ENCODE measurements around the gene TERC.

The TERC gene

DNA sequence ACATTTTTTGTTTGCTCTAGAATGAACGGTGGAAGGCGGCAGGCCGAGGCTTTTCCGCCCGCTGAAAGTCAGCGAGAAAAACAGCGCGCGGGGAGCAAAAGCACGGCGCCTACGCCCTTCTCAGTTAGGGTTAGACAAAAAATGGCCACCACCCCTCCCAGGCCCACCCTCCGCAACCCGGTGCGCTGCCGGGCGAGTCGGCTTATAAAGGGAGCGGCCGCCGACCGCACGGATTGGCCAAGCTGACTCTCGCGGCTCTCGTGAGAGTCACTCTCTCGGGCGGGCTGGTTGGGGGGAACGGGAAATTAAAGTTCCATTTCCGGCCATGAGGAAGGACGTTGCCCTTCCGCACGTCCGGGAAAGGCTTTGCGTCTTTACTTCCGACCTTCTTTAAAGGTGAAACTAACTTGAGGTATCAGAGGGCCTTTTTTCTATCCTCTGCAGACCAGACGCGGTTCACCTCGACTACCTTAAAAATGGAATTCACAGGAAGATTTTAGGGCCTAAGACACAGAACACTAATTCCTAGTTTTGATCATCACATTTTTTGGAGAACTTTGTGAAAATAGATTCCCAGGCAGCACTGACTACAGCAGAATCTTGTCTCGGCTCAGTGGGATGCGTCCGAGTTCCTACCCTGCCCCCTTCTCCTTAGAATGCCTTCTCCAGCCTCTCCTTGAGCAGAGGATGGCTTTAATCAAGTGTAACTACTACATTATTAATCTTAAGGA, at the start of gene TERC:
Gene TERC (minus strand): TSS at position 179 of the 731 bp plus-strand sequence.
- peak; percentile 90 for DNase-seq

DNA sequence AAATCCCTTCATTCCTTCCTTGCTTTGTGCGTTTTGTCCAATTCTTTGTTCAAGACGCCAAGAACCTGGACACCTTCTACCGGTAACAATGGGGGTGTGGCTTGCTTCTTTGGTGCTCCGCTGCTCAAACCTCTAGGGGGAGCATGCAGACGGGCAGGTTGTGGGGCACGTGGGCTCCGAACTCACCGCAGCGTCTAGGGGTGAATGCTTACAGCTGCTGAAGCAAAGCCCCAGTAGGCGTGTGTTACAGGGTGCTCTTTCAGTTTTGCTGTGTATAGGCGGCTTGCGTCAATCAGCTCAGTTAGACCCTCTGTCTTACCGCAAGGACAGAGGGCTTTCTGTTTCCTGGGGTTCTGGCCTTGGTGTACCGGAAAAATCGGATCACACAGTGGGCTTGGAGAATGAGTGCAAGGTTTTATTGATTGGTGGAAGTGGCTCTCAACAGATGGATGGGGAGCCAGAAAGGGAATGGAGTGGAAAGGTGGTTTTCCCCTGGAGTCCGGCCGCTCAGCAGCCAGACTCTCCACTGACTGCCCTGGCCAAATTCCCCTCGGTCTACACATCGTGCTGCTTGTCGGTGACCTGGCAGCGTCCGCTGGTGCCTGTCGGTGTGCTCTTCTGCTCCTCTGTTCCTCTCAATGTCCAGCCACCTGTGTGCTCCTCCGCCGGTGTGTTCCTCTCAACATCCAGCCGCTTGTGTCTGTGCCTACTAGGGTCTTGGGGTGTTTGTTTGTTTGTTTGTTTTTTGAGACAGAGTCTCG, 49.1 kb upstream of the TERC start:
- no peak for DNase-seq

DNA sequence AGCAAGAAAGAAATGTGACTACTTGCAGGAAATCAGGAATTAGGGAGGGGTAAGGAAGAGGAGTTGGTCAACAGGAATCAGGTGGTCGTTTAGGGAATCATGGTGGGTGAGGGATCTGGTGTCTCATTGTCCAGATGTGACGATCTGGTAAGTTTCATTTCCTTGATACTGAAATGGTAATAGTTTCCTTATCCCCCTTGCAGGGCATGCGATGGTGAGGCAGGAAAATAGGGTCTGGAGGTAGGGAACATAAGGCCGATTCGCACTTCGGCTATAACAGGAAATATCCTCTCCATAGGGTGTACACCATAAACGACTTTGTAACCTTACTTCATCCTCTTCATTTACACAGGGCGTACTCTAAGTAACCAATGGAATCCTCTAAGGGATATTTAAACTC, 48.4 kb upstream of the TERC start:
- DNase-seq, result no peak

DNA sequence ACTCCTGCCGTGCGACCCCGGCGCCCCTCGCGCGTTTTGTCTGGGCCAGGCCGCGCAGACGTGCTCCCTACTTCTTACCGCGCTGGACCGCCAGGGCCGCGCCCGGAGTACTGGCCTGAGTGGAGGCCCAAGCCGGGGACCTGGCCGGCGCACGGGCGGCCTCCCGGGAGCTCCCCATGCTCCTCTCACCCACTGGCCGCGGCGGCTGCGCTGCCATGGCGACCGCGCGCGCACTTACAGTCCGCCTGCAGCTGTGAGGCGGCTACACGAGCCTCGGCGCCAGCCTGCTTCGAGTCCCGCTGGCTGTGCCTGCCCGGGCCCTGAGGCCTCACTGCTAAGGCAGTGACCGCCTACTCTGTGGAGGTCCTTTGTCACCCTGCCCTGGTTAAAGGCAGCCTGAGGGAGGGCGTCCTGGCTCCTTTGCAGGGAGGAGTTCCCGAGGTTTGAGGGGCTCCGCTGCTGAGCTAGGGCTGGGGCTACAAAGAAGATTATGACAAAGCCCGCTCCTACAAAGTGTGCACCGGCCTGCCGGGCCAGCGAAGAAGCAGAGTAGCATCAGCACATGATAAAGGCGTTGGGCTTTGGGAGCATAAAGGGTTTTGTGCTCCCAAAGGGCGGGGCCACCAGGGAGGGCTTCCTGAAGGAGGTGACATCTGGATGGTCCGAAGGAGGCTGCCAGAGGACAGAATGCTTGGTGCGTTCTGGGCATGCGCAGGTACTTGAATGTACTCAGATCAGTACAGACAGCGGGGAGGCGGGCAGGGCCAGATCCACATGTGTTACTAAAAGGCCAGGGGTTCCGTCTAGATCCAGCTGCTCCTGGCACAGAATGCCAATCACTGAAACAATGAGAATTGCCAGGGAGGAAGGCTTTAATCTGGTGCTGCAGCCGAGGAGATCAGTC, 47.7 kb upstream of the TERC start, which contains the start of the genes LRRC34 and LRRIQ4:
Gene LRRC34 (minus strand): TSS at position 573 of the 904 bp plus-strand sequence. CDS start 356 bp downstream, at position 217.
Gene LRRIQ4 (plus strand): TSS at position 539 of the 904 bp plus-strand sequence. CDS start 9,052 bp downstream, outside the sequence.
- DNase-seq, result peak; percentile 52

DNA sequence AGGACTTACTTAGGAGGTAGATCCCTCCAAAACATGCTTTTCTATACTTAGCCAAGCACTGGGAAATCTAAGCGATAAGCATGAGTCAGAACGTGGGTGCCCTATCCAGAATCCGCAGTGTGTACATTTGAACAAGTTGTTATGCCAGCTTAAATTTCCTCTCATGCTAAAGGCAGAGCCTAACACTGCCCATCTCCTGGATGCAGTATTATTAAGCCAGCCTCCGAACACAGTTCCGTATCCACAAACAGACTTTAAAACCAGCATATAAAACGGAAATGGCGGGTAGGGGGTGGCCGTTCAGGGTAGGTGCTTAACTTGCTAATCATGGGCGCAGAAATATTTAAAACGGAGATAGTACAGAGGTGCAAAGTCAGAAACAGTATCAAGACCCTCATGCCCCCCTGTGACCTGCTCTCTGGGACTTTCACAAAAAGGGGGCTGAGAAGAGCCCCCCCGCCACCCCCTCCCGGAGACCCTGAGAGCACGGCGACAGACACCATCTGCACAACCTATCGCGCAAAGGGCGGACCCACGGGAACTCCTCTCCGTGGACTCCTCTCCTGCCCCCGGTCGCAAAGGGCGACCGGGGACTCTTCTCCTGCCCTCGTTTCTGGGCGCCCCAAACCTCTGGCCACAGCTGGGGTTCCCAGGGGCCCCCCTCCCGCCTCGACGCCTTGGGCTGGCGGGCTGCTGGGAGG, 46.9 kb upstream of the TERC start:
- DNase-seq, result no peak

DNA sequence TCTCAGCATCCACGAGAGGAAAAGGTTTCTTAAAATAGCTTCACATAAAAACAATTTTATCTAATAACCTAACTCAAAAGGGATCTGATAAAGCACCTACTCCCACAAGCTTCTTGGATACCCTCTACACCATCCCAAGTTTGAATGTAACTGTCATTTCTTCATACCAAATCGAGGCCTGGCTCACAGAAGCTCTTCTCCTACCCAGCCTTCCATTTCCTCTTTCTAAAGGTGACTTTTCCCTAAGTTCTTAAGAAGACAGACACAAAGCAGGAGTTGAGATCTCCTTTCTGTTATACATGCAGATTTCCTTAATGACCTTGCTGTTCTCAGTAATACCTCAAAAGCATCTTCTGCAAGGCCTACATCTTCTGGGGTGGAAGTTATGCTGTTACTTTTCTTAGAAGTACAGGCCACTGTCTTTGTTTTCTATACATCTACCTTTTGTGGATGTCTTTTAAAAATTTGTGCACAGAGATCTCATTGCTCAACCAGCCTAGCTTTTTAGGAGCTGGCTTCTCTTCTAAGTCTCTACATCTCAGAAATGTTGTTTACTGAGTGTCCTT, 44.5 kb upstream of the TERC start:
- no peak for DNase-seq

DNA sequence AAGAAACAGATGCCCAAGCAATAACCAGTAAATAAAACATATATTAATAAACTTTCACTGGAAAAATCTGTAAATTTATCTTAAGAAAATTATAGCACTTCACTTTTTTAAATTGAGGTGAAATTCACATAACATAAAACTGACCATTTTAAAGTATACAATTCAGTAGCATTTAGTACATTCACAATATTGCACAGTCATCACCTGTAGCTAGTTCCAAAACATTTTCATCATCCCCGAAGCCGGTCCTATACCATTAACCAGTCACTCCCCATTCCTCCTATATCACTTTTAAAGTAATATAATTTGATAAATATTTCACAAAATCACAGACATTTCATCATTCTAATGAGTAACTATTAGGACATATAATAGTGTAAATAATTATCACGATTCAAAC, 39.8 kb upstream of the TERC start:
- DNase-seq, result no peak

DNA sequence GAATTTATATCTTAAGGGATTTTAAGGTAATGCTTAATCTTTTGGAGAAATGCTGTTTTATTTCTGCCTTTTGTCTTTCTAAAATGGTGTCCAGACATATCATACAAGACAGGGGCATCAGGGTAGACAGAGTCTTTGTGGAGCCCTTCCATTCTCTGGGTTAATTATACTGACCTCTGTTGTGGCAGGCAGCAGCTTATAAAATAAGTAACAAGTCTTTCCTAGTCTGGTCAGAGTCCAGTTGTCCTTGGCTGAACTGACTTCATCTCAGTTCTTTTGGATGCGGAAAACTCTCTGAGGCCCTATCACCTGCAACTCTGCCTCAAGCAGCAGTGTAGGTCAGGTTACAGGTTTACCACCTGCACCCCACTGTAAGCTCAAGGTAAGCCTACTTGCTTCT, 27.5 kb upstream of the TERC start:
- DNase-seq, result no peak

DNA sequence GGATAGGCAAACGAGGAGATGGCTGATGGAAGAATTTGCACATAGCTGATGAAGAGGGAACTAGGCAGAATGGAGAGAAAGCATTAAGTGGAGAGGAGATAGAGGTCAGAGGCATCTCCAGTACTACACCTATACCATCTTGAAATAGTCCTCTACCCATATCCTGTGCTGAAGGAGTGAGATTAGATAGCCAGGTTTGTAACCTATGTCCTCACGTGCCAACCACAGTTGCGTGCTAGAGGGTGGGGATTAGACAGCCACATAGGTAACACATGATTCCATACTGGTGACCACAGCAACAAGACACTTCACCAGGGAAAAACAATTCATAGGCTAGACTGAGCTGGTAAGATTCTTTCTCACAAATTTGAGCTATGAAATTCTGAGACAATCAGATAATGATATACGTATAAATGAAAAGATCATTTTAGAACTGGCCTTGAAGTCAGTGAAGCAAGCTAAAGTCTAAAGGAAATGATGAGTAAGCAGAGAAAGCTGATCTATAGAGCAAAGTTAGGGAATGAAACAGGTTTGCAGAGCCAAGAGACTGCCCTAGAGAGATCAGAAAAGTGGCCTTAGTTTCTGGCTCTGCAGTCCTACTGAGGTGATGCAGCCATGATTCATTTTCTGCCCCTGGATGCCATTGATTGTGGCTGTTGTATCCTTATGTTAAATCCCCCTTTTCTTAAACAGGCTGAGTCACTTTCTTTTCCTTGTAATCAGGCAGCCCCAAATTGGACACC, 26.0 kb upstream of the TERC start:
- DNase-seq, result no peak

DNA sequence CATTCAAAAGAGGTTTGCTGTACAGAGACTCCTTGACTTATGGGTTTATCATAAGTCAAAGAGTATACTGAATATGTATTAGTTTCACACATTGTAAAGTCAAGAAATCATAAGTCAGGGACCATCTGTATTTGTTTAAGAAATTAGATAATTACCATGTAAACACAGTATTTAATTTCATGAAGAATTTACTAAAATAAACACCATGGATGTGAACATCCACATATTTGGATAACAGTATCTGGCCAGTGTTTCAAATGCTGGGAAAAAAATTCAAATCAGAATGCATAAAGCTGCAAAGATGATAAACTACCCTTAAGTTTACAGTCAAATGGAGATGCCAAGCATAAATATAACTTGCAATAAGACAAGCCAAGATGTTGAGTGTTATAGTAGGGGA, 25.4 kb upstream of the TERC start:
- no peak for DNase-seq

DNA sequence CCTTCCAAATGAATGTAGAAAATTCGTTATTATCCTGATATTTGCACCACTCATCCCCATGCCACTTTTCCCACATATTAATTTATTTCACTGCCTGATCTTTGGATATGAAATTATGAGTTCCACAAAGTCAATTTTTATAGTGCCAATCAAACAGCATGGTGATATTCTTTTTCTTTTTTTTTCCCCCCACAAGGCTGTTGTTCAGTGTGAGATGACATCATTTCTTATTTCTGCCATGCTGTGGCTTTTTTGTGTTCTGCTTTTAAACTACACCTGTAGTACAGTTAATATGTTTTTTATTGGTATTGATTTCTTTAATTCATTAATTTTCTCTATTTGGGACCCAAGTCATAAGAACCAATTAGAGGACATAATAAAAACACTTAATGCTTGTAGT, 22.9 kb upstream of the TERC start:
- no peak for DNase-seq

DNA sequence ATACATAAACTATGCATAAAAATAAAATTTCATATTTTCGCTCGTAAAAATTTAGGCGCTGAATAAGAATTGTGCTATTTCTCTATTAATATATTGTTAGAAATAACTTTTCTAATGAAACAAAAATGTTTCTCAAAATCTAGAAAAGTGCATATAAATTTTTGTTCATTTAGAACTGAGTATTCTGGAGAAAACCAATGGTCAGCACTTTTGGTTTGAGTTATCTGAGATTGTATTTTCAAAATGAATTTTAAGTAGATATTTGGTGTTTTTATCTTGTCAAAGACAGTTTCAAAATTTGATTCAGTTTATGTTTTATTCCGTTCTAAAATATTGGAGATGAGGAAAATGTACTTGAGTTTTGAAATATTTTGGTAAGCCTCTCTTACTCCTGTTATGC, 22.3 kb upstream of the TERC start:
- DNase-seq, result no peak

DNA sequence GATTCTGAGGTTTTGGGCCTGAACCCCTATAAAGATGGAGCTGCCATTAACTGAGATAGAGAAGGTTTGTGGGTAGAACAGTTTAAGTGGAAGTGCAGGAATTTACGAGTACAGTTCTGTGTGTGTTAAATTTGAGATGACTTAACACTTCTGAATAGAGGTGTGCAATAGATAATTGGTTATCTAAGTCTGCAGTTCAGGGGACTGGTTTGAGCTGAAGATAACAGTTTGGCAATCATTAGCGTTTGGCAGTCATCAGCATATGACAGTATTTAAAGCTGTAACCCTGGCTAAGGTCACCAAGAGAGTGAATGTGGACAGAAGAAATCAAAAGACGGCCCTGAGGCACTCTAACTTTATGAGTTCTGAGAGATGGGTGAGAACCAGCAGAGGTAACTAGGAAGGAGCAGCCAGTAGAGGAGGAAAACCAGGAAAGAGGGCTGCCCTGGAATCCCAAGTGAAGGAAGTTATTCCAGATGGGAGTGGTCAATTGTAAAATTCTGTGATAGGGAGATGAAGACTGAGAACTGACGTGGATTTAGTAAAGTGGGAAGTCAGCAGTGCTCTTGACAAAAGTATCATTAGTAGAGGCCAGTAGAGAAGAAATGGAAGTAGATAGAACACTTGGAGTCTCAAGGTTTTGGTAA, 16.5 kb upstream of the TERC start:
- no peak for DNase-seq

DNA sequence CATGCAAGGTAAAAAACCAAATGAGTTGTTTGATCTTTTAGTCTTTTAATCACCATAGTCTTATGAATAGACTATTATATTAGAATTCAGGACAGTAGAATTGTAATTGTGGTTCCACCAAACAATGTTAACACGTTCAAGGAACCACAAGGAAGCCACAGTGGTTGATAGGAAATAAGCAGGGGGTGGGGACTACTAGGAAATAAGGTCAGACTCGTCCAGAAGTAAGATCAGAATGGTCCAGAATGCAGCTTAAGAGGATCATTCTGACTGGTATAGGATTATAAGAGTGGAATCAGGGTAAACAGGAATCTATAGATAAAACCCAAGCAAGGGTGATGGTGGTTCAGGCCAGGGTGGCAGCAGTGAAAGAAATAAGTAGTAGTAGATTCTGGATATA, 15.9 kb upstream of the TERC start:
- no peak for DNase-seq

DNA sequence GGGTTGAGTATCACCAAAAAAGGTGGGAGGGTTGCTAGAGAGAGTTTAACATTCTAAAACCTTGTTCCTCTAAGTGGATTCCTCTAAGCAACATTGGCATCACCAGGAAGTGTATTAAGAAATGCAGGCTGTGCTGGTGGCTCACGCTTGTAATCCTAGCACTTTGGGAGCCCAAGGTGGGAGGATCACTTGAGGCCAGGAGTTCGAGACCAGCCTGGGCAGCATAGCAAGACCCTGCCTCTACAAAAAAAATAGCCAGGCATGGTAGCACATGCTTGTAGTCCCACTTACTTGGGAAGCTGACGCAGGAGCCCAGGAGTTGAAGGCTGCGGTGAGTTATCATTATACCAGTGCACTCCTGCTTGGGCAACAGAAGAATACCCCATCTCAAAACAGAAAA, 13.0 kb upstream of the TERC start:
- no peak for DNase-seq

DNA sequence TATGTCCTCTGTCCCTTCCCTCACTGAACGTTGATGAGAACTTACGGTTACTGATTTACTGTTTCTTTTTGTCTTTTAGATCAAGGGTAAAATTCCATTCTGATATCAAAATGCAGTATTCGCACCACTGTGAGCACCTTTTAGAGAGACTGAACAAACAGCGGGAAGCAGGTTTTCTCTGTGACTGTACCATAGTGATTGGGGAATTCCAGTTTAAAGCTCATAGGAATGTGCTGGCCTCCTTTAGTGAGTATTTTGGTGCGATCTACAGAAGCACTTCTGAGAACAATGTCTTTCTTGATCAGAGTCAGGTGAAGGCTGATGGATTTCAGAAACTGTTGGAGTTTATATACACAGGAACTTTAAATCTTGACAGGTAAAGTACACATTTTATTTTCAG, 9.3 kb upstream of the TERC start:
- DNase-seq, result no peak

DNA sequence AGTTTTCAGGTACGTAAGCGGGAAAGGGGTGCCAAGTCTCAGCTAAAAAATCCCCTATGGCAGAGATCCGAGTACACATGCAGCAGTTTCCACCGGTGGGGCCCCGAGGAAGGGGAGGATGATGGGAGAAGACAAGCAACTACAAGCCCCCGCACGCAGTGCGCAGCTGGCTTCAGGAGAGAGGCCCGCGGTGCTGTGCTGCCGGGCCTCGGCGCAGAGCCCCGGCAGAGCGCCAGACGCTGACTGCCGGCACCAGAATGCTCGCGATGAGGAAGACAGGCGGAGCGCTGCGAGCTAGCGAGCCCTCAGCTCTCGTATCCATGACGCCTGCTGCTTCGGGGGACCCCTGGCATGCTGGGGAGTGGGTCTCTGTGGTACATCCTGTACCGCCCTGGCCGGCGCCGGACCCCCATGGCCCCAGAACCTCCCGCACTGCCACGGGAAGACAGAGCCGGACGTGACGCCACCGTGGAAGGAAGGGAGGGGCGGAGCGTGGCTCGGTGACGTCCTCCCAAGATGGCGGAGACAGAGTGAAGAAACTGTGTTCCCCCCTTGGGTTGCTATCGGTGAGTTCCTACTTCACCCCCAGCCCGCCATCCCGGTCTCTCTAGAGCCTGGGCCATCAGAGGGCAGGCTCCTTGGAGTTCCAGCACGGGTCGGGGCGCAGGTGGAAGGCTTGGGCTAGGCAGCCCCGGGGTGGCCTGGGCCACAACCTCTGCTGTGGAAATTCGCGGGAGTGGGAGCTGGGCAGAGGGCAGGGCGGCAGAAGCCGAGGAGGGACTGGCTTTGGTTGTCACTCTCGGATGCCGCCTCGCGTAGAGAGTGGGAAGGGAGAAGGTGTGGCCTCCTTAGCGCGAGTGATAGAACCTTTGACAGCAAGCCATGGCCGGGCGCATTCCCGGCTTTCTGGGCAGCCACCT, 8.3 kb upstream of the TERC start, which contains the start of gene MYNN:
Gene MYNN (plus strand): TSS at position 500 of the 920 bp plus-strand sequence. CDS start 900 bp downstream, outside the sequence.
- peak; percentile 93 for DNase-seq

DNA sequence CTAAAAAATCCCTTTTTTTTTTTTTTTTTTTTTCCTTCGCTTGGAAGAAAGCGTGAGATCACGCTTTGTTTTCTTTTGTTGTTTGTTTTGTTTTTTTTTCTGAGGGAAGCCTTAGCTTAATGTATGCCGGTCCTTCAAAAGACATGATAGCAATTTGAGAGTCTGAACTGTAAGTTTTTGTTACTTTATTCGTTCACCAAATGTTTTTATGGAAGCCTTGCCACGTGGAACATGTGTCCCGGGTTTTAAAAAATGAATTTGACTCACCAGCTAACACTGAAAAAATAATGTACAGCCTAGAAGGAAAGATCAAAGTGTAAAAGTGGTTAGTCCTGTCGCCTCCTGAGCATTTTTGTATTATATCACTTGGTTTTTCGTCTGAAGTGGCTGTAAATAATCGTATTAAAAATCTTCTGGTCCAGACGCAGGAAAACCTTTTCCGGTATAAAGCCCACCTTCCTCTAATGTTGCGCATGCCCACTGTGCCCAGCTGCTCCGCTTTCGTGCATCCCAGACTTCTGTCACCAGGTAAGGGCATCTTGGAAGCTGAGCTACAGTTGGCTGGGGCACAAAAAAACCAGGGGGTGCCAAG, 7.5 kb upstream of the TERC start:
- no peak for DNase-seq
